ENCODE measurements around the gene MARCHF6.

DNA sequence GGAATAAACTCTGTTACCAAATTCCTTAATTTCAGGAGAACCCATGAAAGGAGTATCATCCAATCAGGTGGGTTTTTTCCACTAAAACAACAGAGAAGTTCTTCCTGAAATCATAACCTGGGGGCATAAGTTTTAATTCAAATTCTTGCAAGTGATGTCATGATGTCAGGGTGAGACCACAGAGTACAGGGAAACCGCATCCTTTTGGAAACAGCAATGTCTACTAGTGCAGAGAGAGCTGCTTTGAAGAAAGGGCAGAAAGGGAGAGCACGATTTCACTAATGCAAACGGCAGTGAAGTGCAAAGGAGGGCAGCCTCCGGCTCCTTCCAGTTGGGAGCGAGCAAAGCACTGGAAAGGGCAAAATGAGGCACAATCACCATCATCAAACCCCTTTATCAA, 25.2 kb upstream of the MARCHF6 start:
- TF ChIP-seq, protein P1, sequence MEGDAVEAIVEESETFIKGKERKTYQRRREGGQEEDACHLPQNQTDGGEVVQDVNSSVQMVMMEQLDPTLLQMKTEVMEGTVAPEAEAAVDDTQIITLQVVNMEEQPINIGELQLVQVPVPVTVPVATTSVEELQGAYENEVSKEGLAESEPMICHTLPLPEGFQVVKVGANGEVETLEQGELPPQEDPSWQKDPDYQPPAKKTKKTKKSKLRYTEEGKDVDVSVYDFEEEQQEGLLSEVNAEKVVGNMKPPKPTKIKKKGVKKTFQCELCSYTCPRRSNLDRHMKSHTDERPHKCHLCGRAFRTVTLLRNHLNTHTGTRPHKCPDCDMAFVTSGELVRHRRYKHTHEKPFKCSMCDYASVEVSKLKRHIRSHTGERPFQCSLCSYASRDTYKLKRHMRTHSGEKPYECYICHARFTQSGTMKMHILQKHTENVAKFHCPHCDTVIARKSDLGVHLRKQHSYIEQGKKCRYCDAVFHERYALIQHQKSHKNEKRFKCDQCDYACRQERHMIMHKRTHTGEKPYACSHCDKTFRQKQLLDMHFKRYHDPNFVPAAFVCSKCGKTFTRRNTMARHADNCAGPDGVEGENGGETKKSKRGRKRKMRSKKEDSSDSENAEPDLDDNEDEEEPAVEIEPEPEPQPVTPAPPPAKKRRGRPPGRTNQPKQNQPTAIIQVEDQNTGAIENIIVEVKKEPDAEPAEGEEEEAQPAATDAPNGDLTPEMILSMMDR (IDR thresholded peaks at IDR 0.05; ENCODE audit: poor library complexity), result no peak
- TF ChIP-seq EZH2 (IDR thresholded peaks at IDR 0.05; ENCODE audit: borderline replicate concordance), result no peak

Measured in hepatocyte (in vitro differentiated cells).